ENCODE results near the gene KRTAP9-8. TPM values are rescaled to one million over a fixed set of nuclear protein-coding genes. Genes with fewer than 3 reads are reported as not detected.
"Not testable (repeated sequence)": the region's sequence is repeated elsewhere in the genome, so short reads cannot be mapped to it uniquely, and the experiment has no call there.

KRTAP9-8 gene
- total RNA-seq, 1 donor from 2014 or later, result not detected

DNA sequence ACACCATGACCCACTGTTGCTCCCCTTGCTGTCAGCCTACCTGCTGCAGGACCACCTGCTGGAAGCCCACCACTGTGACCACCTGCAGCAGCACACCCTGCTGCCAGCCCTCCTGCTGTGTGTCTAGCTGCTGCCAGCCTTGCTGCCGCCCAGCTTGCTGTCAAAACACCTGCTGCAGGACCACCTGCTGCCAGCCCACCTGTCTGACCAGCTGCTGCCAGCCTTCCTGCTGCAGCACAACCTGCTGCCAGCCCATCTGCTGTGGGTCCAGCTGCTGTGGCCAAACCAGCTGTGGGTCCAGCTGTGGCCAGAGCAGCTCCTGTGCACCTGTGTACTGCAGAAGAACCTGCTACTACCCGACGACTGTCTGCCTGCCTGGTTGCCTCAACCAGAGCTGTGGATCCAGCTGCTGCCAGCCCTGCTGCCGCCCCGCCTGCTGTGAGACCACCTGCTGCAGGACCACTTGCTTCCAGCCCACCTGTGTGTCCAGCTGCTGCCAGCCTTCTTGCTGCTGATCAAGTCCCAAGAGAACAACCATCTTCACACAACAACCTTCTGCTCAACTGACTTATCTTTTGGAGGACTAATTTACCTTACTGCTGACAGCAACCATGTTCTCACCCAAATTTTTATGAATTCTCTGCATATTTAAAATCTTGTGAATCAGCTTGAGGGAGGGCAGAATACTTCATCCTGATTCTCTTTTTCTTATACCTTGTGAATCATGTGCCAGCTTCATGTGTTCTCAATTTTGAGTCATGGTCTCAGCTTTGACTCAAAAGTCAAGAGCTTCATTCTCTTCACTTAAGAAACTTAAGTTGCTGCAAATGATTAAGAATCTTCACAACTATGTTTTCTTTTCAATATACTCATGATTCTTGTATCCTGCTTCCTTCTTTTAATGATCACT is 17.8 kb downstream of the KRTAP9-8 start, which contains the start of gene KRTAP9-9:
Gene KRTAP9-9 (plus strand): TSS at position 4 of the 910 bp plus-strand sequence.
- not testable (repeated sequence) for DNase-seq (ENCODE audit: low read depth in 2 of 2)

DNA sequence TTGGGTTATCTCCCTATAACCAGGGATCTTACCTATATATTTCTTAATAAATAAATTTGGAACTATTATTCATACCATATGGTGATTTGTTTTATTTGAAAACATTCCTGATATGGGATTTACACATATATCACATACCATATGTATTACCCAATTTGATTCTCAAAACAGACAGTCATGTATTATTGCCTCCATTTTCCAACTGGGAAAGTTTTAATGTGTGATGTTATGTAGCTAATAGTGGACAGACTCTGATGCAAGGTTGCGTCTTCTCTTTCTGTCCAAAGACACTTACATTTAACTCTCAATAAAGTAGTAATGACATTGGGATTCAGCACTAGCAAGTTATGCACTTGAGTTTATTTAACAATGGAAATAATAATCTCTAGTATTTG is 18.5 kb downstream of the KRTAP9-8 start:
- no peak for DNase-seq (ENCODE audit: low read depth in 2 of 2)

DNA sequence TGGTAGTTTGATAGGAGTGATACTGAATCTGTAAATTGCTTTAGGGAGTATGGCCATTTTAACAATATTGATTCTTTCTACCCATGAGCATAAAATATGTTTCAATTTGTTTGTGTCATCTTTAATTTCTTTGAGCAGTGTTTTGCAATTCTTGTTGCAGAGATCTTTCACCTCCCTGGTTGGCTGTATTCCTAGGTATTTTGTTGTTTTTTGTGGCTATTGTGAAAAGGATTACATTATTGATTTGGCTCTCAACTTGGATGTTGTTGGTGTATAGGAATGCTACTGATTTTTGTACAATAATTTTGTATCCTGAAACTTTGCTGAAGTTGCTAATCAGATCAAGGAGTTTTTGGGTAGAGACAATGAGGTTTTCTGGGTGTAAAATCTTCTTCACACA is 20.6 kb downstream of the KRTAP9-8 start:
- no peak for DNase-seq (ENCODE audit: low read depth in 2 of 2)

- DNase-seq (ENCODE audit: low read depth in 2 of 2), result no peak
Observed at GRCh38 chr17:41263212-41263611, 25.4 kb downstream of the KRTAP9-8 start.

DNA sequence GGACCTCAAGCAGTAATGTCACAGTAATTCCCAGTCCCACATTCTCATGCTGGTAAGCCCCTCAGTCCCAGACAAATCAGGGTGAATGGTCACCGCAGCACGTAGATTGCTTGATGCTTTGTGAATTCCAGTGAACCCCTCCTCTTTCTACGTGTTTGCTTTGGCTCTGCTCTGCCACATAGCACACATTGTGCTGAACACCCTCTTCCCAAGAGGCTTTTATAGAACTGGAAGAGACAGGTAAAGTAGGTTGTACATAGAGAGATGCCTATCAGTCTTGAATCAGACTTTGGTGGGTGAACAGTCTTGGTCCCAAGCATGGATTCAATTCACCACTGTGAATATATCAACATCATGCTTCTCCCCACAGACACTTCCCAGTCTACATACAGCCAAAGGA is 26.8 kb downstream of the KRTAP9-8 start:
- no peak for DNase-seq (ENCODE audit: low read depth in 2 of 2)

DNA sequence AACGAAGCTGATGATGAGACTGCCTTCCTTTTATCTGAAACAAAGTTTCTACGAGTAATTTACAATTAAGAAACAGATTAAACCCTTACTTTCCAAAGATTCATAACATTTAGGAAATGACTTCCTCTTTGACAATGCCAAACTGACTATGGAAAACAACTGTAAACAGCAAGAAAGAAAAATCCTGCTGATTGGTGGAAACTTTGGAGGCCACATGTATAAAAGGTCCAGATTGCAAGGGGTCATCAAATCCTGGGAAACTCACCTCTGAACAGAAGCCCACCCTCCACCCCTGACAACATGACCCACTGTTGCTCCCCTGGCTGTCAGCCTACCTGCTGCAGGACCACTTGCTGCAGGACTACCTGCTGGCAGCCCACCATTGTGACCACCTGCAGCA is 27.3 kb downstream of the KRTAP9-8 start, which contains the start of gene KRTAP9-6:
Gene KRTAP9-6 (plus strand): TSS at position 301 of the 400 bp plus-strand sequence. CDS start 0 bp downstream, at position 301.
- DNase-seq (ENCODE audit: low read depth in 2 of 2), result no peak

DNA sequence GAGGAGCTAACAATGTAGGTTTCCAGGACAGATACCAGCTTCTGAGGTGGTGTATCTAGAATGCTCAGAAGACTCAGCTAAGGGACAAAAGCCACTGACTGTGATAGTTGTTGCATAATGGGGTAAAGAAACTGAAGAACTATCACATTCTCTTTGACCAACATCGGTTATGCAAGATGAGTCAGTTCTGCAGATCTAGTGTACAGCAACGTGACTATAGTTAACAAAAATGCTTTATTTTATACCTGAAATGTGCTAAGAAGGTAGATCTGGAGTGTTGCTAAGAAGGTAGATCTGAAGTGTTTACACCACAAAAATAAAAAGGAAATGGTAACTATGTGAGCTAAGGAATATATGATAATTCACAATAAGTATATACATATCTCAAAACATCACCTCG is 29.9 kb downstream of the KRTAP9-8 start:
- DNase-seq (ENCODE audit: low read depth in 2 of 2), result no peak

GRCh38 chr17:41271323-41271722 is 33.5 kb downstream of the KRTAP9-8 start:
- DNase-seq (ENCODE audit: low read depth in 2 of 2), result not testable (repeated sequence)

GRCh38 chr17:41271858-41272257 is 34.1 kb downstream of the KRTAP9-8 start:
- DNase-seq (ENCODE audit: low read depth in 2 of 2), result no peak

GRCh38 chr17:41275648-41276190 is 37.9 kb downstream of the KRTAP9-8 start, which contains the start of gene KRTAP9-7:
KRTAP9-7 (plus strand) TSS chr17:41275698; CDS start chr17:41275698, 0 bp downstream.
- not testable (repeated sequence) for DNase-seq (ENCODE audit: low read depth in 2 of 2)

DNA sequence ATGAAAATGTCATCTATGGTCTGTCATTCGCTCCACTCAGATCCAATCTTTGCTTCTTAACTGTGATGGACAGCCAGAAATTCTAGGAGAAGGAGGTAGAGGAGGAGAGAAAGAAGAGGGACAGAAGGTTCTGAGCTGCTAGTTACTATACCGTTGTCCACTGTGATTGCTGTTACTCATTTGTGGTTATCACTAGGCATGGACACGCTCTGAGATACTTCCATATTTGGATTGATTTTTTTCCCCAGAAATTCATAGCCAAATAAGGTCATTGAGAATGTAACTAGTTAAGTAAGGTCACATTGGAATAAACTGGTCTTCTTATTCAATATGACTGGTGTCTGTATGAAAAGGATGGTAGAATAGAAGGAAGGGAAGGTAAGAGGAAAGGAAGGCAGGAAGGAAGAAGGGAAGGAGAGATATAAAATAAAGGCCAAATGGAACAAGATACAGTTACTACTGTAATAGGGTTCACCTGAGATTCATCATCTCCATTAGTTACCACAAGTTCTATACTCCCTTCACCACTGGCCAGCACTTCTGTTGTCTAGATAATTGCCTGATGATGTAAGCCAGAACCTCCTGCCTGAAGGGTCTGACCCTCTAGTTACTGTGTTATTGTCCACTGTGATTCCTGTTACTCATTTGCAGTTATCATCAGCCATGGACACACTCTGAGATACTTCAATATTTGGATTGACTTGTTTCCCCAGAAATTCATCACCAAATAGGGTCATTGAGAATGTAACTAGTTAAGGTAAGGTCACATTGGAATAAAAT is 40.6 kb downstream of the KRTAP9-8 start:
- DNase-seq (ENCODE audit: low read depth in 2 of 2), result no peak

DNA sequence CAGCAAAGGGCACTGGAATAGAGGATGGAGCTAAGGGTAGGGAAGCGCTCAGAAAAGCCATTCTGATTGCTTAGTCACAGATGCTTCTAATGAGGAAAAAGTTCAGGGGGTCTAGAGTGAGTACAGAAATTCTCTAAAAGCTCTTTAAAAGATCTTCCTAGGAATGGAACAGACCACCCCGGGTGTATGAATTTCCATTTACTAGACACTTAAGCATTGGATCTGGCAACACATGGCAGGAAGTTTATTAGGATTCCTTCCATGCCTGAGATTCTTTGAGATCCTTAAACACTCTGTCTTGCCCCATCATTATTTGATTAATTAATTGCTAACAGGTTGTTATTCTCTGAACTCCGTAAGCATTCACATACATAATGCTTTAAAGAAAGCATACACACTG is 46.2 kb downstream of the KRTAP9-8 start:
- no peak for DNase-seq (ENCODE audit: low read depth in 2 of 2)

DNA sequence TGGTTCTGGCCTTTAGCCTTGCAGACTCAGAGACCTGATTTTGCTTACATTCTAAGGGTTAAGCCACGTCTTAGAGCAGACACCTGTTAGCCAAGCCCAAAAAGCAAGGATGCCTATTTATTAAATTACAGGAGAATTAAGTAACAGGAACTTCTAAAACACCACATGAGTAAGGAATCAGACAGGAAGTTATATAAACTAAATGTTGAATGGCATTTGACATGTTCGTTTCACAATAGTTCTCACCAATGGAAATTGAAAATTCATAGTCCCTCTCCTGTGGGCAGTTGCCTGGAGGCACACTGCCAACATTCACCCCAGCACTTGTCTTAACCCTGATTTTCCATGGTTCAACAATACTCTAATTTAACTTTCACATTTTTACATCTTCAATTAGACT is 46.7 kb downstream of the KRTAP9-8 start:
- no peak for DNase-seq (ENCODE audit: low read depth in 2 of 2)

DNA sequence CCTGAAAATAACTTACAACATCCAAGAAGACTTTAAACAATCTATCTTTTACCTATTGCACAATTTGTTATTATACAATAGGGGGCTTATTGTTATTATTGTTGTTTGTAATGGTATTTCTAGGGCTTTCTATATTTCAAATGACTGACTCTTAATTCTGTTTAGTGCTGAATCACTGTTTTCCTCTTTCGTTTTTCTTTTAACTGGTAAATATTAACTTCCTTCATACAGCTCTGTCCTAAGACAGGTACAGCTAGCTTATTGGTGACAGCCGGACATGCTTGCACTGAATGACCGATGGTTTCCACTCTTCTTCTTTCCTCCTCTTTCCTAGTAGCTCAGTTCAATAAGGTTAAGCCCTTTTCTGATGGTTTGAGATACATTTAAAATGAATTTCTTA is 49.3 kb downstream of the KRTAP9-8 start:
- no peak for DNase-seq (ENCODE audit: low read depth in 2 of 2)

Other genes starting within 250 kb of the KRTAP9-8 start
- gene KRTAP3-3, start 243.8 kb upstream of the KRTAP9-8 start, total RNA-seq, result not detected in 2 replicates
- gene KRTAP3-2, start 238.1 kb upstream of the KRTAP9-8 start, total RNA-seq, result not detected in 2 replicates
- gene KRTAP3-1, start 228.9 kb upstream of the KRTAP9-8 start, total RNA-seq, result not detected in 2 replicates
- not detected in 2 replicates for gene KRTAP1-5, start 210.8 kb upstream of the KRTAP9-8 start, total RNA-seq
- gene KRTAP1-4, start 207.8 kb upstream of the KRTAP9-8 start, total RNA-seq, result not detected in 2 replicates
- not detected in 2 replicates for gene KRTAP1-3, start 203.1 kb upstream of the KRTAP9-8 start, total RNA-seq
- not detected in 2 replicates for gene KRTAP1-1, start 196.5 kb upstream of the KRTAP9-8 start, total RNA-seq
- not detected in 2 replicates for gene KRTAP2-1, start 190.7 kb upstream of the KRTAP9-8 start, total RNA-seq
- gene KRTAP2-2, start 182.8 kb upstream of the KRTAP9-8 start, total RNA-seq, result not detected in 2 replicates
- gene KRTAP2-3, start 177.9 kb upstream of the KRTAP9-8 start, total RNA-seq, result not detected in 2 replicates
- gene KRTAP2-4, start 172.1 kb upstream of the KRTAP9-8 start, total RNA-seq, result not detected in 2 replicates
- gene KRTAP4-7, start 153.8 kb upstream of the KRTAP9-8 start, total RNA-seq, result not detected in 2 replicates
- not detected in 2 replicates for gene KRTAP4-8, start 139.9 kb upstream of the KRTAP9-8 start, total RNA-seq
- not detected in 2 replicates for gene KRTAP4-16, start 135.8 kb upstream of the KRTAP9-8 start, total RNA-seq
- gene KRTAP4-9, start 132.6 kb upstream of the KRTAP9-8 start, total RNA-seq, result not detected in 2 replicates
- gene KRTAP4-11, start 119.6 kb upstream of the KRTAP9-8 start, total RNA-seq, result not detected in 2 replicates
- gene KRTAP4-12, start 113.8 kb upstream of the KRTAP9-8 start, total RNA-seq, result not detected in 2 replicates
- gene KRTAP4-6, start 97.5 kb upstream of the KRTAP9-8 start, total RNA-seq, result not detected in 2 replicates
- not detected in 2 replicates for gene KRTAP4-5, start 88.2 kb upstream of the KRTAP9-8 start, total RNA-seq
- gene KRTAP4-4, start 77.3 kb upstream of the KRTAP9-8 start, total RNA-seq, result not detected in 2 replicates
- gene KRTAP4-3, start 69.8 kb upstream of the KRTAP9-8 start, total RNA-seq, result not detected in 2 replicates
- gene KRTAP4-2, start 59.8 kb upstream of the KRTAP9-8 start, total RNA-seq, result not detected in 2 replicates
- gene KRTAP4-1, start 53.1 kb upstream of the KRTAP9-8 start, total RNA-seq, result not detected in 2 replicates
- not detected in 2 replicates for gene KRTAP9-1, start 48.1 kb upstream of the KRTAP9-8 start, total RNA-seq
- not detected in 2 replicates for gene KRTAP9-2, start 11.4 kb upstream of the KRTAP9-8 start, total RNA-seq
- not detected in 2 replicates for gene KRTAP9-3, start 5.5 kb upstream of the KRTAP9-8 start, total RNA-seq
- not detected in 2 replicates for gene KRTAP9-4, start 11.7 kb downstream of the KRTAP9-8 start, total RNA-seq
- not detected in 2 replicates for gene KRTAP9-9, start 17.4 kb downstream of the KRTAP9-8 start, total RNA-seq
- gene KRTAP9-6, start 27.4 kb downstream of the KRTAP9-8 start, total RNA-seq, result not detected in 2 replicates
- not detected in 2 replicates for gene KRTAP9-7, start 37.7 kb downstream of the KRTAP9-8 start, total RNA-seq
- gene KRTAP29-1, start 64.9 kb downstream of the KRTAP9-8 start, total RNA-seq, result not detected in 2 replicates
- gene KRTAP16-1, start 71.3 kb downstream of the KRTAP9-8 start, total RNA-seq, result not detected in 2 replicates
- gene KRTAP17-1, start 77.7 kb downstream of the KRTAP9-8 start, total RNA-seq, result not detected in 2 replicates
- not detected in 2 replicates for gene KRT33A, start 112.8 kb downstream of the KRTAP9-8 start, total RNA-seq
- gene KRT33B, start 131.8 kb downstream of the KRTAP9-8 start, total RNA-seq, result not detected in 2 replicates
- not detected in 2 replicates for gene KRT34, start 144.3 kb downstream of the KRTAP9-8 start, total RNA-seq
- not detected in 2 replicates for gene KRT31, start 159.6 kb downstream of the KRTAP9-8 start, total RNA-seq
- gene KRT37, start 186.6 kb downstream of the KRTAP9-8 start, total RNA-seq, result not detected in 2 replicates
- not detected in 2 replicates for gene KRT38, start 203.0 kb downstream of the KRTAP9-8 start, total RNA-seq
- gene KRT32, start 229.4 kb downstream of the KRTAP9-8 start, total RNA-seq, result not detected in 2 replicates
- gene KRT35, start 243.2 kb downstream of the KRTAP9-8 start, total RNA-seq, result not detected in 2 replicates

All from lung microvascular endothelial cell (primary cell).